Ovary (tissue), 3 donors: ENCODE results near the gene TOP3A.

Source experiments
- POLR2A ChIP-seq: fragments of 450-650 bp; IDR thresholded peaks from one replicate; pipeline ENCODE4 v1.6.1; 2017; ENCODE audit warnings: antibody characterized with exemption, mild to moderate bottlenecking, moderate library complexity
- TF ChIP-seq, protein P1 (sequence below), 3 donors: fragments of 450-650 bp in 2 of 3; fragments of 200-600 bp in 1 of 3; IDR thresholded peaks; one replicate each; pipeline versions ENCODE4 v1.5.1 to v1.8.0; 2016 to 2022; ENCODE audit warnings: antibody characterized with exemption in 3 of 3, mild to moderate bottlenecking in 1 of 3
- donor health status: DM: no; HTN: no; CAD: no.

DNA sequence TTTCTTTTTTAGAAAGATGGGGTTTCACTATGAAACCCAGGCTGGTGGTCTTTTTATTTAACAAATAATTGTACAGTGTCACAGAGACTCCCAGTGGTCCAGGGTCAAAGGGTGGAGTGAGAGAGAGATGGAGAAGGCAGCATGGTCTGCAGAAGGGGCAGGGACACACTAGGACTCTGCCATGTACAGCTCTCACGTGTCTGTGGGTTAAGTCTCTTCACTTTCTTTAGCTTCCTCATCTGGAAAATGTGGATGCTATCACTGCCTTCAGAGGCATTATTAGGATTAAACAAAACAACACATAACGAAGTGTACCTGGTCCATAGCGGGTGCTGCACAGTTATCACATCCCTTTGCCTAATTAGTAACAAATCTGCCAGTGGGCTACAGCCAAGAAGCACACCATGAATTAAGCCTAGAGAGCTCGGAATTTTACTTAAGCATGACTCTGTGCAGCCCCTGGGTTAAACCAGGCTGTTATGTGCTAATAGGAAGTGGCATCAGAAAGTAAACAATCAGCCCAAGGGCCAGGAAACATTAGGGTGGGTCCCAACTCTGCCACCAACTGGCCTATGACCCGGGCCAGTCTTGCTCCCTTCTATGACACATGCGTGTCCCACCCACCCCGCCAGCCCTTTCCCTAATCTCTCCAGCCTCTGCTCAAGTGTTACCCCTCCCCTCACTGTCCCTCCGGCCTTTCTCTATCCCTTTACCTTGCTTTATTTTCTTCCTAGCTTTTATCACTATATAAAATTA lies 13.9 kb downstream of the TOP3A start:
- no peak for TF ChIP-seq POLR2A
- TF ChIP-seq, protein P1, sequence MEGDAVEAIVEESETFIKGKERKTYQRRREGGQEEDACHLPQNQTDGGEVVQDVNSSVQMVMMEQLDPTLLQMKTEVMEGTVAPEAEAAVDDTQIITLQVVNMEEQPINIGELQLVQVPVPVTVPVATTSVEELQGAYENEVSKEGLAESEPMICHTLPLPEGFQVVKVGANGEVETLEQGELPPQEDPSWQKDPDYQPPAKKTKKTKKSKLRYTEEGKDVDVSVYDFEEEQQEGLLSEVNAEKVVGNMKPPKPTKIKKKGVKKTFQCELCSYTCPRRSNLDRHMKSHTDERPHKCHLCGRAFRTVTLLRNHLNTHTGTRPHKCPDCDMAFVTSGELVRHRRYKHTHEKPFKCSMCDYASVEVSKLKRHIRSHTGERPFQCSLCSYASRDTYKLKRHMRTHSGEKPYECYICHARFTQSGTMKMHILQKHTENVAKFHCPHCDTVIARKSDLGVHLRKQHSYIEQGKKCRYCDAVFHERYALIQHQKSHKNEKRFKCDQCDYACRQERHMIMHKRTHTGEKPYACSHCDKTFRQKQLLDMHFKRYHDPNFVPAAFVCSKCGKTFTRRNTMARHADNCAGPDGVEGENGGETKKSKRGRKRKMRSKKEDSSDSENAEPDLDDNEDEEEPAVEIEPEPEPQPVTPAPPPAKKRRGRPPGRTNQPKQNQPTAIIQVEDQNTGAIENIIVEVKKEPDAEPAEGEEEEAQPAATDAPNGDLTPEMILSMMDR (IDR thresholded peaks at IDR 0.05) = no peak
